GM10266 (cell line): ENCODE measurements around the gene CTDSPL.
A peak's percentile ranks its signal among the peaks of the same experiment; 100 is the strongest.

Source experiments
- DNase-seq: peaks from one replicate; pipeline ENCODE4 v3.0.0; 2012; ENCODE audit errors: extremely low spot score
- TF ChIP-seq, protein P1 (sequence below): IDR thresholded peaks from 2 replicates; pipeline ENCODE4 v1.5.1; 2012; ENCODE audit warnings: mild to moderate bottlenecking, low read depth; ENCODE audit not compliant: control insufficient read depth, insufficient read depth; ENCODE audit errors: missing control alignments

The CTDSPL gene

DNA sequence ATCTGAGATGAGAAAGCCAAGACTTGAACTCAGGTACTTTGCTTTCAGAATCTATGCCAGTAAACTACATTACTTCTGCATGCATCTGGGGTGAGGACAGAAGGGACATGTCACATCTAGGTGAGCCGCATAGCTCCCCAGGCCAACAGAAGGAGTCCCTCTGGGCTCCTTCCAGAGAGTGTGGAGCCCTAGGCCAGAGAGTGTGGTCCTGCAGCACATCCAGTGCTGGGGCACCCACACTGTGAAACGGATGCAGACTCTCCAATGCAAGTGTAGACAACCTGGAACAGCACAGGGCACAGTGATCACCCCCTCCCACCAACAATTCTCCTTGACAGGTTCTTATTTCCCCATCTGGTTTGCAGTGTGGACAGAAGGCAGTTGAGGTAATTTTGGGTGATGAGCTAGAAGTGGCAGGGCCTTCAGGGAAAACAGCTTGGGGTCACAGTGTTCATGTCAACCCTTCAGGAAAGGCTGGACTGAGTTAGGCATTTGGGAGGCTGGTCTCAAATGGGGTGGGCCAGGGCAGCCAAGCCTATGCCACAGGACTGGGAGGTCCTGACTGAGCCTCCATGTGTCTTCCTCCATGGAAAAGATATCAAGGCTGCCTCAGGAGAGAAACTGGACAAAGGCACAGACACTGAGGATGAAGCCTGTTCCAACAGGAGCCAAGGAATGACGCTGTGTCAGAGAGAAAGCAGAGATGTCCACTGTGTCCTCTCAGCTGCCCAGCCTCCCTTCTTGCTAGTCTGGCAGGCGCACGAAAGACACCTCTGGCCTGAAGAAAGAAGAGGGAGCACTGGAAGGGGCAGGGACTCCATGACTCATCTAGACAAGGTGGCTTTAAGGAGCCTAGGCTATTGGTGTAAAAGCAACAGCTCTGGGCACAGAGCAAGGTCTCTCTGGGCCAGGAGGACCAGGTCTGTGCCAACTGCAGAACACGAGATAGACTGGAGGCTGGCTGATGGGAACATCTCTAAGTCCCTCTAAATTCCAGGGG lies 166.1 kb downstream of the CTDSPL start:
- no peak for DNase-seq
- TF ChIP-seq, protein P1, sequence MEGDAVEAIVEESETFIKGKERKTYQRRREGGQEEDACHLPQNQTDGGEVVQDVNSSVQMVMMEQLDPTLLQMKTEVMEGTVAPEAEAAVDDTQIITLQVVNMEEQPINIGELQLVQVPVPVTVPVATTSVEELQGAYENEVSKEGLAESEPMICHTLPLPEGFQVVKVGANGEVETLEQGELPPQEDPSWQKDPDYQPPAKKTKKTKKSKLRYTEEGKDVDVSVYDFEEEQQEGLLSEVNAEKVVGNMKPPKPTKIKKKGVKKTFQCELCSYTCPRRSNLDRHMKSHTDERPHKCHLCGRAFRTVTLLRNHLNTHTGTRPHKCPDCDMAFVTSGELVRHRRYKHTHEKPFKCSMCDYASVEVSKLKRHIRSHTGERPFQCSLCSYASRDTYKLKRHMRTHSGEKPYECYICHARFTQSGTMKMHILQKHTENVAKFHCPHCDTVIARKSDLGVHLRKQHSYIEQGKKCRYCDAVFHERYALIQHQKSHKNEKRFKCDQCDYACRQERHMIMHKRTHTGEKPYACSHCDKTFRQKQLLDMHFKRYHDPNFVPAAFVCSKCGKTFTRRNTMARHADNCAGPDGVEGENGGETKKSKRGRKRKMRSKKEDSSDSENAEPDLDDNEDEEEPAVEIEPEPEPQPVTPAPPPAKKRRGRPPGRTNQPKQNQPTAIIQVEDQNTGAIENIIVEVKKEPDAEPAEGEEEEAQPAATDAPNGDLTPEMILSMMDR = no peak

DNA sequence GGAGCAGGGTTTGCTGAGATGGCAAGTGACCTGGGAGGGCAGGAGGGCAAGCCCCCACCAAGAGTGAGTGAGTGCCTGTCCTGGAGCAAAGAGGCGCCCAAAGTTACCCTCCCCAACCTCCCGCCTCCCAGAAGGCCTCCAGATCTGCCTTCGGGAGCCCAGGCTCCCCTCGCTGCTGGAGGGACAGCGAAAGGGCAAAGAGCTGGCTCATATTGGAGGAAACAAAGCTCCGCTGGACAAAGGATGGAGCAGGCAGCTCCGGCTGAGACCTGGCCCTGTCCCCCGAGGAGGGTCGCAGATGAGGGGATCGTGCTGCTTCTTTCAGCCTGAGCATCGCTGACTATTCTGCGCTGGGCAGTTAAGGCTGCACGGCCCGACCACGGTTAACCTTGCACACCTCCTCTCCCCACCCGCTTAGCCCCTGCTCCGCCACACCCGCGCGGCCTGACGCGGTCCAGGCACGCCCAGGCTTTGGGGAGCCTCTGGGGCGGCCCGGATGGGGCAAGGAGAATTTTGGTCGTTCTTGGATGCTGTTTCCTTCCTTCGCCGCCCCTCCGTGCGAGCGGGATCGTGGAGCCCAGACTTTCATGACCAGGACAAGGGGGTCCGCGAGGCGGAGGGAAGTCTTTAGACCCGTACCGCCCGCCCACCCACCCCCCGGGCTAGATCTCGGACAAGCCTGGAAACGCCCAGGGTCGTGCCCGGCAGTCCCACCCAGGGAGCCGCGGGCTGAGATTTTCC lies 167.1 kb downstream of the CTDSPL start:
- no peak for DNase-seq

DNA sequence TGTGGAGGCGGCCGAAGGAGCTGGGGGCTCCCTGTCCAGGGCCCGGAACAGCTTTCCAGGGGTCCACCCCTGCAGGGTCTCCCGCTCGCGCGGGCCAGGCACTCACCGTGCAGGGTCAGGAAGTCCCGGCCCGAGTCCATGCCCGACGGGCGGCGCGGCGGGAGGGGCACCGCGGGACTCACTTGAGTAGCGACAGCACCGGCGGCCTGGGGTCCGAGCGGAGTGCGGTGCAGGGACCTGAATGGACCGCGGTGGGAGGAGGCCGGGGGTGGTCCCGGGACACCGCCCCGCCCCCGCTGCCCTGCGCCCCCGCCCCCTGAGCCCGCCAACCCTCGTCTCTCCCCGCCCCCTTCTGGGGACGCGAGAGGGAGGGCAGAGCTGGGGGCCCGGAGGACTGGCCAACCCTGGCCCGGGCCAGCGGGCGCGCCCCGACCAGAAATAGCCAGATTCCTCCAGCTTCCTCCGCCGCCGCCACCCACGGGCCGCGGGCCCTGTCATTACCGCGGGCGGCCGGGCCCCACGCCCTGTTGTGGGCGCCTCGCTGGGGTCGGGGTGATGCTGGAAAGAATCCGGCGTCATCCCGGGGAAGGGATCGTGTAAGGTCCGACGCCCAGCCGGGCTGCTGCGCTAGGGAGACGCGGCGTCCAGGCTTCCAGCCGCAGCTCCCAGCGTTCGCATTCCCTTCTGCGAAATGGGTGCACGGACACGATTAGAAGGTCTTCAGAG lies 167.9 kb downstream of the CTDSPL start, which contains the start of gene PLCD1:
Gene PLCD1, minus strand, starts transcription at position 243 of the 726 bp plus-strand sequence. Its CDS starts 103 bp downstream, at position 140.
- peak; percentile 55 for DNase-seq
- TF ChIP-seq, protein P1 = no peak

More for the DNA sequence above, 167.1 kb downstream of the CTDSPL start:
- TF ChIP-seq, protein P1 = no peak

DNA sequence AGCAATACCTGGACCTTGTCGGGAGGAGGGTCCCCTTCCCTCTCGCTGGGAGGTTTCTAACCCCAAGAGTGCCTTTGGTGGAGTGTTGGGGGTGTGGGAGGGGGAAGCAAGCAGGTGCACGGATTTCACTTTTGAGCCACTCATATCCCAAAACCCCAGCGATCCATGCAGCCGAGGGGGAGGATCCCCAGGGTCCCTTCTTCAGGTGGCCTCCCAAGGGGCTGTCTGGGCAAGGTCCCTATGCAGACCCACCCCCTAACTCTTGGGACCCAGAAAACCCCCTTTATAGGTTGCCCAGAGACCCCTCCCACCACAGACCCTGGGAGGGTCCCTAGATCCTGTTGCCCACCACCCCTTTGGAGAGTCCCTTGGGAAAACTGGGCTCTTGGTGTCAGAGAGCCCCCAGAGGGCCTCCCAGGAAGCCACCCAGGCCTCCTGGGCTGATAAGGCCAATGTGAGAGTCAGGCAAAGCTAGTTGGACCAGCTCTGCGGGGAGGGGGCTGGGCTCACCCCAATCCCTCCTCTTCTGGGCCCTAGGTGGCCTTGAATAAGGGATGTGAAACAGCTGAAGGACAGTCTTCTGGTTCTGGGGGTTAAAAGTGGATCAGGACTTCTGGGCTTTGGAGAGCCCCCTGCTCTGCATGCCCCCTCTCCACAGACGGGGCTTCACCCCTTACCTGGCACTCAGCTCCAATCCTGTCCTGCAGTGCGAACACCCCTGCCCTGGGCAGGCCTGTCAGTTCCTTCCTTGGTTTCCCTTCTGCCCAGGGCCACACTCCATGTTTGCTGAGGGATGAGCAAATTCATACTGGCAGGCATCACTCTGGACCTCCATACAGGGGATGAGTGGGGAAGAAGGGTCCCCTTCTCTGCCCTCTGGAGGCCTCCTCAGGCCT lies 168.7 kb downstream of the CTDSPL start:
- no peak for DNase-seq
- TF ChIP-seq, protein P1 = no peak

DNA sequence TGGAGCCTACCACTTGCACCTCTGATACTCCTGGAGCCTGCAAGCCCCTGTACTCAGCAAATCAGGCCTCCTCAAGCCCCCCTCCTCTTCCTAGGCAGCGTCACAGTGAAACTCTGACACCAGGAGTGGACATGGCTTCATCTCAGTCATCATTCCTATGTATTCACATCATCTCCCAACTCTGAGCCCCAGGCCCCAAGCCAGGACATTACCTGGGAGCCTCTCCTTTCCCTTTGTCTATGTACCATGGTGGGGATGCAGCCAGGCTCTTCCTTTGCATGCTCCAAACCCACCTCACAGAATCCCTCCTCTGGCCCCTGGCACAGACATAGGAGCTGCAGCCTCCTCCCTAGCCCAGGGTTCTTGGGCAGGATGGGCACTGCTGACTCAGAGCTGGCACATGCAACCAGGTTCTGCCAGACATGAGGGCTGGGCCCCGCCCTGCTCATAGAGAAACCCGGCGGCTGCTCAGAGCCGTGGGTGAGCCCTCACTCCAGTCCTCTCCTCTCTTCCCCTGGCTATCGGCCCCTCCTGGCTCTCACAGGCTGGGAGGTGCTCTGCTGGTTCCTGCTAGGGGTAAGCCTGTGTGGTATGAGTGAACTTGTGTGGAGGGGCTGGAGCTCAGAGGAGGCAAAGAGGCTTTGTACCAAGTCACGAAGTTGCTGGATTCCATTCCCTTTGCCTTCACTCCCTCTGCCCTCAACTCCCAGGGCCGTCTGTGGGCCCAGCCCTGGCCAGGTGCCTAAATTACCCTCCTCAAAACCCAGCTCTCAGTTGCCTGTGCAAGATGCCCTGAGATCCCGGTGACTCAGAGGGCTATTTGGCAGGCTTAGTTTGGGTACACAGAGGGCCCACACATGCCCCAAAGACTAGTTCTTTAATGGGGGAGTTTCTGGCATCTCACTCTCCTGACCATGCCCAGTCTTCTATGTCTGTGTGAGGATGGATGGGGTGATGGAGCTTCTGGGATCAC lies 169.6 kb downstream of the CTDSPL start:
- TF ChIP-seq, protein P1 = no peak
- no peak for DNase-seq
